H1 (cell line): ENCODE data around the gene HBQ1. TPM values are rescaled to one million over a fixed set of nuclear protein-coding genes. Genes with fewer than 3 reads are reported as not detected.
"Not testable (repeated sequence)": the region's sequence is repeated elsewhere in the genome, so short reads cannot be mapped to it uniquely, and the experiment has no call there.

Source experiments
- CTCF ChIA-PET: fragments of 300-600 bp; sonication (Branson Sonifier 250); formaldehyde crosslinking; loops from one replicate; lab custom pipeline; 2021; ENCODE audit not compliant: partially characterized antibody; lab: Charles Lee
- POLR2A ChIA-PET: fragments of 300-600 bp; sonication (Branson Sonifier 250); formaldehyde crosslinking; loops from one replicate; lab custom pipeline; 2021; ENCODE audit warnings: inconsistent platforms; ENCODE audit not compliant: partially characterized antibody; lab: Charles Lee
- DNase-seq, 2 experiments: peaks; one replicate each; pipeline versions ENCODE4 v3.0.0 to v3.0.0-alpha.2; 2010 to 2022; ENCODE audit warnings: low spot score in 2 of 2, low read depth in 1 of 2, mixed read lengths in 1 of 2
- FAIRE-seq: peaks from 2 replicates; lab custom pipeline; 2011; peaks lifted over from hg19 to GRCh38; lab: Jason Lieb, UNC
- H2AFZ ChIP-seq: 2 replicates; pipeline ENCODE4 v1.8.1; 2012; ENCODE audit warnings: low read length, inconsistent platforms
- H2AK5ac ChIP-seq: 2 replicates; pipeline ENCODE4 v1.6.1; 2013; ENCODE audit warnings: low read depth, low read length
- H2BK120ac ChIP-seq: replicated peaks from 2 replicates; pipeline ENCODE3; 2013; ENCODE audit warnings: low read depth, low read length, inconsistent platforms
- H2BK12ac ChIP-seq: 2 replicates; pipeline ENCODE4 v1.6.1; 2013; ENCODE audit warnings: low read depth, low read length
- H2BK15ac ChIP-seq: 2 replicates; pipeline ENCODE4 v1.6.1; 2013; ENCODE audit warnings: low read length
- H2BK20ac ChIP-seq: 2 replicates; pipeline ENCODE4 v1.6.1; 2013; ENCODE audit warnings: low read length
- H2BK5ac ChIP-seq: 2 replicates; pipeline ENCODE4 v1.6.1; 2013; ENCODE audit warnings: low read depth, low read length
- H3K14ac ChIP-seq: 2 replicates; pipeline ENCODE4 v1.6.1; 2013; ENCODE audit warnings: inconsistent platforms; ENCODE audit not compliant: insufficient read length
- H3K18ac ChIP-seq: 2 replicates; pipeline ENCODE4 v1.6.1; 2013; ENCODE audit warnings: low read length; ENCODE audit errors: extremely low read depth
- H3K23ac ChIP-seq: 2 replicates; pipeline ENCODE4 v1.6.1; 2013; ENCODE audit warnings: inconsistent platforms; ENCODE audit not compliant: insufficient read length
- H3K23me2 ChIP-seq: 2 replicates; pipeline ENCODE4 v1.6.1; 2013; ENCODE audit warnings: low read depth, low read length
- H3K27ac ChIP-seq: 2 replicates; pipeline ENCODE4 v1.6.1; 2011; ENCODE audit warnings: low read depth, low read length, inconsistent platforms
- H3K27me3 ChIP-seq, 4 experiments: replicated peaks in 1 of 4; 1 replicate in 1 of 4; 2 replicates in 3 of 4; pipeline versions ENCODE4 v1.6.1 to v1.8.1; 2011 to 2013; ENCODE audit warnings: low read length in 3 of 4, mild to moderate bottlenecking in 3 of 4, inconsistent platforms in 2 of 4, mixed read lengths in 2 of 4, moderate library complexity in 1 of 4; ENCODE audit not compliant: control insufficient read depth in 3 of 4, insufficient read depth in 3 of 4; ENCODE audit errors: extremely low read depth in 1 of 4
- H3K36me3 ChIP-seq, 4 experiments: 2 replicates each; pipeline versions ENCODE4 v1.6.1 to v1.8.1; 2011 to 2013; ENCODE audit warnings: mild to moderate bottlenecking in 4 of 4, low read length in 3 of 4, moderate library complexity in 2 of 4, control low read depth in 1 of 4, inconsistent platforms in 1 of 4; ENCODE audit not compliant: insufficient read depth in 4 of 4, control insufficient read depth in 2 of 4
- H3K4ac ChIP-seq: replicated peaks from 2 replicates; pipeline ENCODE3; 2013; ENCODE audit warnings: low read length, low read depth, mixed read lengths, inconsistent platforms; ENCODE audit not compliant: insufficient read length
- H3K4me1 ChIP-seq, 4 experiments: replicated peaks in 1 of 4; 1 replicate in 1 of 4; 2 replicates in 3 of 4; pipeline versions ENCODE4 v1.6.1 to v1.8.1; 2011 to 2013; ENCODE audit warnings: low read length in 3 of 4, inconsistent platforms in 2 of 4, mixed read lengths in 1 of 4; ENCODE audit not compliant: insufficient read depth in 4 of 4, control insufficient read depth in 3 of 4
- H3K4me2 ChIP-seq, 2 experiments: 2 replicates each; pipeline versions ENCODE4 v1.6.1 to v1.8.1; 2011 to 2013; ENCODE audit warnings: low read depth in 2 of 2, low read length in 2 of 2, control low read depth in 1 of 2, inconsistent platforms in 1 of 2, mild to moderate bottlenecking in 1 of 2; ENCODE audit not compliant: insufficient read depth in 1 of 2
- H3K4me3 ChIP-seq, 4 experiments: fragments of 200-600, 300-600 bp in 1 of 4; sonication (generic), shearing (Covaris generic), sonication (Bioruptor Twin) in 1 of 4; 2 replicates each; pipeline versions ENCODE4 v1.5.1 to v1.8.1; 2011 to 2016; ENCODE audit warnings: low read length in 4 of 4, low read depth in 3 of 4, control low read depth in 2 of 4, inconsistent platforms in 2 of 4, mild to moderate bottlenecking in 2 of 4, mixed read lengths in 1 of 4, moderate library complexity in 1 of 4; ENCODE audit not compliant: insufficient read depth in 2 of 4; ENCODE audit errors: extremely low read depth in 1 of 4
- H3K56ac ChIP-seq: replicated peaks from 2 replicates; pipeline ENCODE3; 2013; ENCODE audit warnings: low read depth, mild to moderate bottlenecking, mixed read lengths, low read length, inconsistent platforms; ENCODE audit not compliant: insufficient read length
- H3K79me1 ChIP-seq: 2 replicates; pipeline ENCODE4 v1.6.1; 2013; ENCODE audit warnings: low read depth, low read length, control low read depth
- H3K79me2 ChIP-seq, 2 experiments: 2 replicates each; pipeline versions ENCODE4 v1.6.1 to v1.8.1; 2012 to 2013; ENCODE audit warnings: low read length in 2 of 2, mild to moderate bottlenecking in 2 of 2, inconsistent platforms in 1 of 2; ENCODE audit not compliant: insufficient read depth in 2 of 2, control insufficient read depth in 1 of 2
- H3K9ac ChIP-seq, 4 experiments: replicated peaks in 1 of 4; 1 replicate in 1 of 4; 2 replicates in 3 of 4; pipeline versions ENCODE4 v1.6.1 to v1.8.1; 2011 to 2013; ENCODE audit warnings: low read depth in 3 of 4, low read length in 3 of 4, control low read depth in 2 of 4, mild to moderate bottlenecking in 2 of 4, moderate library complexity in 2 of 4, inconsistent platforms in 1 of 4; ENCODE audit errors: extremely low read depth in 1 of 4
- H3K9me3 ChIP-seq, 2 experiments: 2 replicates each; pipeline versions ENCODE4 v1.6.1 to v1.8.1; 2012 to 2013; ENCODE audit warnings: mild to moderate bottlenecking in 2 of 2, moderate library complexity in 2 of 2, control low read depth in 1 of 2, inconsistent platforms in 1 of 2, low read depth in 1 of 2, low read length in 1 of 2, mixed read lengths in 1 of 2; ENCODE audit not compliant: insufficient read depth in 2 of 2
- H4K20me1 ChIP-seq, 2 experiments: replicated peaks in 1 of 2; 2 replicates each; pipeline versions ENCODE3 to v1.8.1; 2011 to 2013; ENCODE audit warnings: inconsistent platforms in 2 of 2, low read length in 2 of 2, mild to moderate bottlenecking in 1 of 2; ENCODE audit not compliant: insufficient read depth in 2 of 2, control insufficient read depth in 1 of 2
- H4K5ac ChIP-seq: 2 replicates; pipeline ENCODE4 v1.6.1; 2013; ENCODE audit warnings: low read length, low read depth, mixed read lengths, inconsistent platforms; ENCODE audit not compliant: insufficient read length
- H4K8ac ChIP-seq: 2 replicates; pipeline ENCODE4 v1.8.0; 2013; ENCODE audit warnings: mild to moderate bottlenecking, moderate library complexity, low read length, inconsistent platforms; ENCODE audit not compliant: insufficient read depth; ENCODE audit errors: extremely low read depth
- H4K91ac ChIP-seq: replicated peaks from 2 replicates; pipeline ENCODE3; 2013; ENCODE audit warnings: low read length, mixed read lengths, inconsistent platforms; ENCODE audit not compliant: insufficient read length
- WGBS, 2 experiments: shearing (Covaris generic) in 1 of 2; methylation state at CpG; one replicate each; pipeline versions ENCODE4 v1.1.6 to v1.1.7; 2013 to 2015; ENCODE audit warnings: low lambda C conversion rate in 2 of 2, mixed read lengths in 2 of 2, inconsistent platforms in 1 of 2, low coverage in 1 of 2, missing lambda C conversion rate in 1 of 2; ENCODE audit not compliant: insufficient replicate concordance in 2 of 2, insufficient coverage in 1 of 2, insufficient read length in 1 of 2; ENCODE audit errors: extremely low coverage in 1 of 2, missing lambda C conversion rate in 1 of 2; 5-methylcytosine and 5-hydroxymethylcytosine counted together
- polyA plus RNA-seq, 7 experiments: library from polyadenylated mRNA; depleted of rRNA in 3 of 7; stranded (reverse) in 5 of 7; unstranded in 2 of 7; fragments of >200 nt in 5 of 7; fragments of 200-250 nt in 2 of 7; gene quantifications; 1 replicate in 5 of 7; 2 replicates in 1 of 7; 4 replicates in 1 of 7; pipeline versions ENCODE4 v1.2.1 to v1.2.3, GENCODE V29; 2011 to 2013; ENCODE audit warnings: missing spikeins in 2 of 7, mixed read lengths in 2 of 7
- total RNA-seq: library from RNA; stranded (reverse); fragmentation: NEBNext Ultra II Directional; extraction: Animal tissue kit (Norgen Biotek cat#: 25700); gene quantifications from 2 replicates; pipeline ENCODE4 v1.2.1, GENCODE V29; 2021

The HBQ1 gene
- total and polyA plus RNA-seq, 2 of the 8 experiments (the other 6 are each of a cell fraction or from before 2014, with no cell fraction given), result 2.9 to 17.1 TPM

DNA sequence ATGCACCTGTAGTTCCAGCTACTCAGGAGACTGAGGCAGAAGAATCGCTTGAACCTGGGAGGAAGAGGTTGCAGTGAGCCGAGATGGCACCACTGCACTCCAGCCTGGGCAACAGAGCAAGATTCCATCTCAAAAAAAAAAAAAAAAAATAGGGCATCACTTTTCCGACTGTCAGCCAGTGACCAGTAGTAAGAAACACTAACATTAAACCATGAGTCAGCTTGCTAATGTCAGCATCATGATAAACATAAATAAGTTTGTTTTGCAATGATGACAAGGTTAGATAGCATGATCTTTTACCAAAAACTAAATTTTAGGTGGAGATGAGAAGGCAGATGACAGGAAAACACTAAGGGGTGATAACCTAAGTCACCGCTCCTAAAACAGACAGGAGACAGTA, 29.1 kb downstream of the HBQ1 start:
- not testable (repeated sequence) for H3K56ac ChIP-seq, H2AFZ ChIP-seq, H2BK120ac ChIP-seq, H2BK20ac ChIP-seq, H3K4ac ChIP-seq, H3K14ac ChIP-seq, H3K27ac ChIP-seq, H3K79me1 ChIP-seq, DNase-seq, H4K91ac ChIP-seq, H4K8ac ChIP-seq, H3K9me3 ChIP-seq, H3K4me2 ChIP-seq, H3K4me3 ChIP-seq, H2BK5ac ChIP-seq, H3K27me3 ChIP-seq, H2AK5ac ChIP-seq, FAIRE-seq, H2BK12ac ChIP-seq, H3K18ac ChIP-seq, H3K23ac ChIP-seq, H3K4me1 ChIP-seq, H4K5ac ChIP-seq, H3K9ac ChIP-seq, H2BK15ac ChIP-seq, H3K23me2 ChIP-seq
- POLR2A ChIA-PET, result interaction anchor here (1.2 to 34.3 kb wide), 3 partner anchors 13 to 17 kb away, joined by 4 to 348 read pairs (median 4); partner anchors contain the start of gene LUC7L
- H3K36me3 ChIP-seq, result peaks cover 26 to 67% (median 47%) of the 10 kb centered on the region in 4 experiments
- 97% methylated on average over 4 of the region's 4 CpGs; no CpG with 5 or more reads in 1 of the 2 experiments for WGBS, 2 experiments
- peaks cover 0 to 36% of the 10 kb centered on the region in 2 experiments; a peak in 3 of 4 replicates for H3K79me2 ChIP-seq
- CTCF ChIA-PET, result interaction anchor here (0.6 to 1.6 kb wide), 7 partner anchors 17 to 107 kb away, joined by 3 to 5 read pairs (median 3); no protein-coding TSS in a partner anchor
- H4K20me1 ChIP-seq, result peaks cover 4 to 21% of the 10 kb centered on the region in 2 experiments
